ENCODE results near the gene PDAP1. TPM values are rescaled to one million over a fixed set of nuclear protein-coding genes. Genes with fewer than 3 reads are reported as not detected.

PDAP1 gene
- total and polyA plus RNA-seq, 10 of the 15 experiments (the other 5 are each of a cell fraction or from before 2014, with no cell fraction given), result 6.6 to 200 (median 87.7) TPM

DNA sequence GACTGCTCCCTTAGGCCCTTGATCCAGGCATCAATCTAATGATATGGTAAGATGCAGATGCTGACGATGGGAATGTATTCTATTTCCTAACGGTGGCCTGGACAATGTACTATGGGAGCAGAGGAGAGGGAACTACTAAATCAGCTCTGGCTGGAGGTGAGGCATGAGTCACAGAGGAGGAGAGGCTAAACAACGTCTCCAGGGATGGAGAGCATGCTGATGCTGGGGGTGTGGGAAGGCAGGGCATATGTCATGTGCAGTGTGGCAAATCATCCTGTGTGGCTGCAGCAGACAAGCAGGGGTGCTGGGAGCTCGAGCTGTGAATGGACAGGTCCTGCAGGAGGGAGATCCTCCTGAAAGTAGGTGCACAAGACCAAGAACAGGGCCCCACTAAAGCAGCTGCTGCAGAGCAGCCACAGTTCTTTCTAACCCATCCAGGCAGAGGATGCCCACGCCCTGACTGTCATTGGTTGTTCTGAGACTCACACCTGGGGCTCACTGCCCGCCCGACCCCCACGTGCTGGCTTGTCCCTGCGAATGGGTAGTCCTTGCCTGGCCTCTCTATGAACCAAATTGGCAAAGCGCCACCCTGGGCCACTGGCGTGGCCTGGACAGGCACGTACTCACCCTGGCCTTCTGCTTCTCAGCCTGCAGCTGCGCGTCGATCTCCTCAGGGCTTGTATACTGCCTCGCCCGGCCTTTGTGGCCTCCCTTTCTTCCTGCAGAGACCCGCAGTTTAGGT, 4.0 kb downstream of the PDAP1 start:
- in situ Hi-C loops (cut with MboI) (no loop called here), intact Hi-C loops (cut with micrococcal nuclease; ENCODE audit: unreplicated experiment) (no loop called here)
- ChIA-PET SMC1A (ENCODE audit: uncharacterized antibody, unreplicated experiment) (no interaction called here), CTCF (interaction anchor here (0.6 kb wide), 1 partner anchor 59 kb away, joined by 3 read pairs; no protein-coding TSS in a partner anchor), POLR2A (no interaction called here), RAD21 (ENCODE audit: unreplicated experiment) (no interaction called here)
- no peak for FAIRE-seq
- H3K79me2 ChIP-seq (ENCODE audit: control insufficient read depth, insufficient read depth, low read length), result peaks cover 43% of the 10 kb centered on the region
- H3K27ac ChIP-seq (ENCODE audit: control insufficient read depth, insufficient read depth), result no peak overlapping the region
- no peak for ATAC-seq
- WGBS (ENCODE audit: insufficient coverage, insufficient replicate concordance, low lambda C conversion rate, missing lambda C conversion rate), result 86% methylated on average over 18 of the region's 18 CpGs
- no peak for DNase-seq (ENCODE audit: low read depth, low spot score)
- H4K20me1 ChIP-seq (ENCODE audit: control insufficient read depth, insufficient read depth), result no peaks in the 10 kb centered on the region
- no peak overlapping the region for H3K9ac ChIP-seq (ENCODE audit: control insufficient read depth, insufficient read depth, low read length)
- peaks cover 17 to 20% of the 10 kb centered on the region in 2 experiments for H3K36me3 ChIP-seq (ENCODE audit: control insufficient read depth in 2 of 2, insufficient read depth in 2 of 2, low read length in 1 of 2)
- H3K4me3 ChIP-seq, result no peak overlapping the region
- BruUV-seq (replicated peaks), result no TSS peak
- peak; percentile 12; the same call in 1 of the 2 replicates for TF ChIP-seq POLR2A (IDR thresholded peaks at IDR 0.05; ENCODE audit: low read depth, low read length)
- TF ChIP-seq IKZF1 (conservative IDR thresholded peaks at IDR 0.05), result no peak
- TF ChIP-seq, protein P1, sequence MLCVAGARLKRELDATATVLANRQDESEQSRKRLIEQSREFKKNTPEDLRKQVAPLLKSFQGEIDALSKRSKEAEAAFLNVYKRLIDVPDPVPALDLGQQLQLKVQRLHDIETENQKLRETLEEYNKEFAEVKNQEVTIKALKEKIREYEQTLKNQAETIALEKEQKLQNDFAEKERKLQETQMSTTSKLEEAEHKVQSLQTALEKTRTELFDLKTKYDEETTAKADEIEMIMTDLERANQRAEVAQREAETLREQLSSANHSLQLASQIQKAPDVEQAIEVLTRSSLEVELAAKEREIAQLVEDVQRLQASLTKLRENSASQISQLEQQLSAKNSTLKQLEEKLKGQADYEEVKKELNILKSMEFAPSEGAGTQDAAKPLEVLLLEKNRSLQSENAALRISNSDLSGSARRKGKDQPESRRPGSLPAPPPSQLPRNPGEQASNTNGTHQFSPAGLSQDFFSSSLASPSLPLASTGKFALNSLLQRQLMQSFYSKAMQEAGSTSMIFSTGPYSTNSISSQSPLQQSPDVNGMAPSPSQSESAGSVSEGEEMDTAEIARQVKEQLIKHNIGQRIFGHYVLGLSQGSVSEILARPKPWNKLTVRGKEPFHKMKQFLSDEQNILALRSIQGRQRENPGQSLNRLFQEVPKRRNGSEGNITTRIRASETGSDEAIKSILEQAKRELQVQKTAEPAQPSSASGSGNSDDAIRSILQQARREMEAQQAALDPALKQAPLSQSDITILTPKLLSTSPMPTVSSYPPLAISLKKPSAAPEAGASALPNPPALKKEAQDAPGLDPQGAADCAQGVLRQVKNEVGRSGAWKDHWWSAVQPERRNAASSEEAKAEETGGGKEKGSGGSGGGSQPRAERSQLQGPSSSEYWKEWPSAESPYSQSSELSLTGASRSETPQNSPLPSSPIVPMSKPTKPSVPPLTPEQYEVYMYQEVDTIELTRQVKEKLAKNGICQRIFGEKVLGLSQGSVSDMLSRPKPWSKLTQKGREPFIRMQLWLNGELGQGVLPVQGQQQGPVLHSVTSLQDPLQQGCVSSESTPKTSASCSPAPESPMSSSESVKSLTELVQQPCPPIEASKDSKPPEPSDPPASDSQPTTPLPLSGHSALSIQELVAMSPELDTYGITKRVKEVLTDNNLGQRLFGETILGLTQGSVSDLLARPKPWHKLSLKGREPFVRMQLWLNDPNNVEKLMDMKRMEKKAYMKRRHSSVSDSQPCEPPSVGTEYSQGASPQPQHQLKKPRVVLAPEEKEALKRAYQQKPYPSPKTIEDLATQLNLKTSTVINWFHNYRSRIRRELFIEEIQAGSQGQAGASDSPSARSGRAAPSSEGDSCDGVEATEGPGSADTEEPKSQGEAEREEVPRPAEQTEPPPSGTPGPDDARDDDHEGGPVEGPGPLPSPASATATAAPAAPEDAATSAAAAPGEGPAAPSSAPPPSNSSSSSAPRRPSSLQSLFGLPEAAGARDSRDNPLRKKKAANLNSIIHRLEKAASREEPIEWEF (IDR thresholded peaks at IDR 0.05; ENCODE audit: insufficient replicate concordance, low read depth, low read length), result no peak
- no peak for TF ChIP-seq GATAD2B (conservative IDR thresholded peaks at IDR 0.05; ENCODE audit: low read depth)
- TF ChIP-seq EZH2 (IDR thresholded peaks at IDR 0.05; ENCODE audit: borderline replicate concordance, control insufficient read depth, low read depth, low read length), result no peak
- H3K9me3 ChIP-seq (replicated peaks; ENCODE audit: control insufficient read depth, insufficient read depth, low read length), result no peaks in the 10 kb centered on the region
- H3K4me2 ChIP-seq (ENCODE audit: control insufficient read depth, insufficient read depth), result no peak overlapping the region
- H3K27me3 ChIP-seq (replicated peaks in 1 of 2; ENCODE audit: control insufficient read depth in 2 of 2, insufficient read depth in 2 of 2, low read length in 1 of 2), result no peaks in the 10 kb centered on the region
- H2AFZ ChIP-seq (ENCODE audit: control insufficient read depth, low read depth, low read length), result no peak overlapping the region
- H3K4me1 ChIP-seq (ENCODE audit: control insufficient read depth, insufficient read depth, low read length), result peaks cover 7% of the 10 kb centered on the region
